MM.1S (cell line): ENCODE measurements around the gene NOX5.

Source experiments
- CTCF ChIP-seq: fragments of 300-600 bp; sonication (generic); IDR thresholded peaks from 2 replicates; pipeline ENCODE4 v1.5.1; 2016; ENCODE audit warnings: antibody characterized with exemption, low read length, mixed read lengths
- EZH2phosphoT487 ChIP-seq: fragments of 300-600 bp; sonication (generic); IDR thresholded peaks from 2 replicates; pipeline ENCODE4 v1.6.1; 2018; ENCODE audit warnings: antibody characterized with exemption, low read length

- 0 out of 2 replicates have a peak, but pooled peaks have one; percentile 3 for TF ChIP-seq CTCF
- TF ChIP-seq EZH2phosphoT487, result no peak
Observed at GRCh38 chr15:69064649-69065048, 50.2 kb downstream of the NOX5 start.
